Loucy (cell line): Measurements from ENCODE around the gene GOLGA6L2.

Experiments
- CTCF ChIP-seq: fragments of 200-600 bp; sonication (generic); conservative IDR thresholded peaks from 2 replicates; pipeline ENCODE4 v1.5.1; 2014; ENCODE audit warnings: mild to moderate bottlenecking, antibody characterized with exemption, low read length
- EZH2phosphoT487 ChIP-seq: fragments of 200-600 bp; IDR thresholded peaks from 2 replicates; pipeline ENCODE4 v1.6.1; 2018; ENCODE audit warnings: antibody characterized with exemption, mild to moderate bottlenecking, moderate library complexity, borderline replicate concordance

GRCh38 chr15:23472678-23473077 lies 25.6 kb upstream of the GOLGA6L2 start:
- no peak for TF ChIP-seq CTCF
- TF ChIP-seq EZH2phosphoT487: no peak
